NCI-H345 treated with DMSO at 0.1 percent for 48 hours (cell line): Measurements from ENCODE around the gene CDH23.

Source experiments
- DNase-seq: peaks from one replicate; lab custom pipeline; 2025; ENCODE audit not compliant: unreplicated experiment; lab: John Stamatoyannopoulos, UW

The CDH23 gene

GRCh38 chr10:71615538-71616329 lies 219.0 kb downstream of the CDH23 start:
- no peak for DNase-seq

DNA sequence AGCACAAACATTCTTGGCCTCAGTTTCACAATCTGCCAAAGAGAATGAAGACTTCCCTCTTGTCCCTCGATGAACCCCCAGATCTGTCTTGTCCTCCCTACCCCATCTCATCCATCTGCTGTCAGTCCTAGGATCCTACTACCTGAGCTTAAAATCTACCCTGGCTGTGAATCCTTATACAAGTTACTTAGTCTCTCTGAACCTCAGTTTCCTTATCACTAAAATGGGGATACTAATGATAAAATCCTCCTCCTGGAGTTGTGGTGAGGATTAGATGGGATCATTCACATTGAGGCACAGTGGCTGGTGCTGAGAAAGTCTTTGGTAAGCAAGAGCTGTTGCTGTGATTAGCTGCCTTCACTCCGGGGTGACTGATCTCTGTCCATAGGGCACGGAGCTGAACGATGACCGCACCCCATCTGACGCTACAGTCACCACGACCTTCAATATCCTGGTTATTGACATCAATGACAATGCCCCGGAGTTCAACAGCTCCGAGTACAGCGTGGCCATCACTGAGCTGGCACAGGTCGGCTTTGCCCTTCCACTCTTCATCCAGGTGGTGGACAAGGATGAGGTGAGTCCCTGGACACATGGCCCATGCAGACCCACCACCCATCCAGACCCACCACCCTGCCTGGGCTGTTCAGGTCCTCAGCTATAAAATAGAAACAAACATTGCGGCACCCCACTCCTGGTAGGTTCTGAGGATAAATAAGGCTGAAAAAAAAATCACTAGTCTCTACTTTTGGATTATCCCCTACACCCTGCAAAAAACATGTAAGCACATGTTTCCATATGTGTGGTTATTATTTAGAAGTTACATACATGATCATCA lies 220.3 kb downstream of the CDH23 start:
- DNase-seq: no peak

DNA sequence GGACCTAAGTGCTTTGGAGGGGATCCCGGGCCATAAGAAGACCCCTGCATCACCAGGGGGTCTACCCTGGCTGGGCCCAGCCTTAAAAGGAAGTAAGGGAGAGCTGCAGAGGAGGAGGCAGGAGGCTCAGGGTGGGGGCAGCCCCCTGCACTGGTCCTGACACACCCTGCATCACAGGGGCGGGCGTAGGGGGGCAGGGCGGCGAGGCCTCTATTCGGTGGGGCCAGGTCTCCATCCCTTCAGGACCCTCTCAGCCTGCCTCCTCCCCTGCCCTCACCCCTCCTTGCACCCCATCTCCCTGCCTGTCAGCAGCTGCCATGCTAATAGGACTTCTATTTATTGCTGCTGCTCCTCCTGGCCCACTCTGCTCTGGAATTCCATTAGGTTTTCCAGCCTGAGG lies 221.5 kb downstream of the CDH23 start:
- DNase-seq: no peak

- DNase-seq: no peak
These were observed 221.9 kb downstream of the CDH23 start for GRCh38 chr10:71618598-71618997.

GRCh38 chr10:71620642-71621041 lies 223.9 kb downstream of the CDH23 start:
- DNase-seq: no peak

DNA sequence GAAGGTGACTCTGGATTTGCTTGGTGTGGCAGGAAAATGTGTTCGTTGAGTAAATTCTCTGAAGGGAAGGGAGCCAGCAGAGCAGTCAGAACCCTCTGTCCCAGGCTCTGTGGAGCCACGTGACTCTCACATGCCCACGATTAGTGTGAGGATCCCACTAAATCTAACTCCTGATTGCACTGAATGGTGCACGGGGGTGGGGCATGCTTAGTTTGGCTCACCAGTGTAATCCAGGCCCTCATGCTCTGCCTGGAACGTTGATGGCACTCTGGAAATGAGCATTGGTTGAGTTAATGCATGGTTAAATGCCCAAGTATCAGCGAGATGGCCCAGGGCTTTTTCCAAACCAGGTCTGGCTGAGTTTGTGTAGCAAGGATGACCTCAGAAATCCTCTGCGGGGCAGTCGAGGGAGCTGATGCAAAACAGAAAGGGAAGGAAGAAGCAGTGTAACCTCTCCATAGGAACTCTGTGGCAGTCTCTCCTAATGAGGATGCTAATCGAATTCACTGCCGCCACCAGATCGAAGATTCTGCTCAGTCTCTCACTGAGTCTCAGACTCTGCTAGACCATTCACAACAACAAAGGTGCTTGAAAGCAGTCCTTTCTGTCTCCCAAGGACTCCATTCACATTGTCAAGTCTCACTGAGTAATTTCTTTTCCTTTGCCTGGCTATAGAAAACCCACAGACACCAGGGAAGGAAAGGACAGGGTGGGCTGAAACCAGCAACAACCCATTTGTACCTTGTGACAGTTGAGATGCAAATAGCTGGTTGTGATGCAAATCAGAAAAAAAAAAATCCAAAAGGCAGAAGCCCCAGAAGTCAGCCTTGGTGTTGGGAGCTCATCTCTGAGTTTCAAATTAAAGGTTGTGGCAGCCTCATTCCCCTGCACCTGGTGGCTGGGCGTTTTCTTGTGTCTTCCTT lies 224.8 kb downstream of the CDH23 start:
- DNase-seq: no peak

DNA sequence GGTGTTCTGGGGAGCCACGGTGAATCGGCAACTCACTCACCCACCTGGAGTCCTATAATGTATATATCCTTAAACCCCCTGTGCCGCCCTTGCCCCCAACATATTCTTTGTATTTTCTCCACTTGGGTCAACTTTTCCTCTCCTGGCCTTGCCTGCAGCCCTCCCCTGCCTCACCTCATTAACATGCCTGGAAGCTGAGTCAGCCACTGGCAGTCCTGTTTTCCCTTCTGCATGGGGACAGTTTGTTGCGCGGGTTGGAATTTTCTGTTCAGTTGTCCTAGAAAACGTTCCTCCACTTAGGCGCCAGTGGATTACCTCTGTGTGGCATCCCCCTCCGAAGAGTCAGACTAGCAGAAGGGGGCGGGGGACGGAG lies 225.4 kb downstream of the CDH23 start:
- DNase-seq: no peak

- DNase-seq: no peak
These were observed 225.9 kb downstream of the CDH23 start for GRCh38 chr10:71622616-71623015.

DNA sequence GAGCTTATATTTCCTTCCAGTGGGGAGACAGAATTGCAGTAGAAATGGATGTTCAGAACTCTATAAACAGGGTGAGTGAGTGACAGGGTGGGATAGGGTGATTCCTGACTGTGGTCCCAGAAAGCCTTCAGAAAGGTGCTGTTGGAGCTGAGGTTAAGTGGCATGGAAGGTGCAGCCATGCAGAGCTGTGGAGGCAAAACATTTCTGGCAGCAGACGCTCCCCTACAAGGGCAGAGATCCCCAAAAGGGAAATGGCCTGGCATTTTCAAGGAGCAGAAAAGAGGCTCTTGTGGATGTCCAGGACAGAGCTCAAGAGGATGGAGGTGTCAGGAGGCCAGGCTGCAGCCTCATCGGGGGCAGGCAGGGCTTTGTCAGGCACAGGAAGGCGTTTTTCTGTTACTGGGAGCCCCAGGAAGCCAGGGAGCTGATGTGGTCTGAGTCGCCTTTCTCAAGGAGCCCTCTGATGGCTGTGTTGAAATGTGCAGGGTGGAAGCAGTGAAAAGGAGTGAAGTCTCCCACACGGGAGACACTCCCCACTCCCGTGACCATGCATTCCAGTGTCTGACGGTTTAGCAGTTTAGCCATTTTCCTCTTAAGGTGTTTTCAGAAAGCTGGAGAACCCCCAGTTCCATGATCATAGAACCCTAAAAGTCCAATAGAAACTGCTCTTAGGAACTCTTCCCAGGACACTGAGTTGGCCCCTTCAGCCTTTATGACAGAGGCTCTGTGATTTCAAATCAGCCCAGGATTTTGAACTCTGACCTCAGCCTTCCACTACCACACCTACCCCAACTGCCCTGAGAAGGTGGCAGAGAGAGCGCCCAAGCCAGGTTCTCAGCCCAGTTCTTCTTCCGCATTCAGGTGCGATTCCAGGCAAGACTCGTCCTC lies 226.6 kb downstream of the CDH23 start:
- DNase-seq: no peak

DNA sequence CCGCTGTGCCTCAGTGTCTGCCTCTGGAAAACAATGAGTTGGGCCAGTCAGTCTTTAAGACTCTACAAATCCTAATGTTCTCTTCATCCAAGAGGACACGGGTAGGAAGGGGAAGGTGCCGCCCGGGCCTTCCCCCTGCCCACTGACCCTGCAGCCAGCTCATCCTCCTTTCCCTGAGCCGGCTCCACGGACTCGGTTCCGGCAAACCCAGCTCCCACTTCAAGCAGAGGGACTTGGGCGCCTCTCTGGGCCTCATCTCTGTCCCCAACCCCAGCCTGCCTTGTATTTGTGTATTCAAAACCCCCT lies 227.2 kb downstream of the CDH23 start:
- no peak for DNase-seq

- DNase-seq: no peak
These were observed 228.9 kb downstream of the CDH23 start for GRCh38 chr10:71625445-71626175.

DNA sequence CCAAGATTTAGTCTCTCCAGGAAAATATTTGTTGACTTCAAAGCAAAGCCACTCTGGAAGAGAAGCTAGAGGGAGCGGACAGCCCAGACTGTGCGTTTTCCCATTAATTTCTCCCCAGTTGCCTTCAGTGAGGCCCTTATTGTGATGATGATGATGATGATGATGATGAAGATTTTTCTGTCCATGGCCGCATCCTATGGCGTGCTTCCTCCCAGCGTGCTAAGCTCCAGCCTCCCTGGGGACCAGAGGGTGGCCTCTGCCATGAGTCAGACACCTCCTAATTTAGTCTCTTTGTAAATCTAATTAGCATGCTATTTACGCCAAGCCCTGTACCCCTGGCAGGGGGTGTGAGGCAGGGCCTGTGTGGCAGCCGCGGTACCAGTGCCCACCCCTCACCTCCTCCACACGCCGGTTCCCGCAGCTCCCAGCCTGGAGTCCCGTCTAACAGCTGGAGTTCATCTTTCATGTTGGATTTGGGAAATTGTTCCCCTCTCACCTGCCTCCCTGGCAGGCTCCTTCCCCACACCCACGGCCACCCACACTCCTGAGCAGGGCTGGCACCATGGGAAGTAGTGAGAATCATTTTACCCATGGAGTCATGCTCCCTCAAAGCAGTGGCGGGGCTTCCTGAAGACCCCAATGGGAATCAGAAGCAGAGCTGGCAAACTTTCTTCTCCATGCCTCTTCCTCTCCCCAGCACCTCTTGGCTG lies 230.7 kb downstream of the CDH23 start:
- DNase-seq: no peak

DNA sequence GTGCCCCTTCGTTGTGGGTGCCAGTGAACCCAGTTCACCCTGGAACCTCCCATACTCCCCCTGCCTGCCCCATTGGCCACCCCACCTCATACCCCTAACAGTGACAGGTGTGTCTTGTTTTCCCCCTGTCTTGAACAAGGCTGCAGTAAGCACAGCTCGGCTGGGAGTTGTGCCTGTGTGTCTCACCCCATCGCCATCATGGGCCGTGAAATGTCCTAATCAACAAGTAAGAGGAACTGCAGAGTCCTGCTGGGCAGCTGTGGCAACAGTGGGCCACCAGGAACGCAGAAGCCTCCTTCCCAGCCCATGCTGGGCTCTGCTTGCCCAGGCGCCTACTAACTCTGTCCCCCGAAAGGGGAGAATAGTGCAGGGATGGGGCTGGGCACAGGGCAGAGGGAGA lies 231.2 kb downstream of the CDH23 start:
- no peak for DNase-seq

GRCh38 chr10:71629131-71629530 lies 232.4 kb downstream of the CDH23 start:
- DNase-seq: no peak

- DNase-seq: no peak
These were observed 233.4 kb downstream of the CDH23 start for GRCh38 chr10:71630168-71630567.

GRCh38 chr10:71631007-71631861 lies 234.5 kb downstream of the CDH23 start:
- DNase-seq: no peak

DNA sequence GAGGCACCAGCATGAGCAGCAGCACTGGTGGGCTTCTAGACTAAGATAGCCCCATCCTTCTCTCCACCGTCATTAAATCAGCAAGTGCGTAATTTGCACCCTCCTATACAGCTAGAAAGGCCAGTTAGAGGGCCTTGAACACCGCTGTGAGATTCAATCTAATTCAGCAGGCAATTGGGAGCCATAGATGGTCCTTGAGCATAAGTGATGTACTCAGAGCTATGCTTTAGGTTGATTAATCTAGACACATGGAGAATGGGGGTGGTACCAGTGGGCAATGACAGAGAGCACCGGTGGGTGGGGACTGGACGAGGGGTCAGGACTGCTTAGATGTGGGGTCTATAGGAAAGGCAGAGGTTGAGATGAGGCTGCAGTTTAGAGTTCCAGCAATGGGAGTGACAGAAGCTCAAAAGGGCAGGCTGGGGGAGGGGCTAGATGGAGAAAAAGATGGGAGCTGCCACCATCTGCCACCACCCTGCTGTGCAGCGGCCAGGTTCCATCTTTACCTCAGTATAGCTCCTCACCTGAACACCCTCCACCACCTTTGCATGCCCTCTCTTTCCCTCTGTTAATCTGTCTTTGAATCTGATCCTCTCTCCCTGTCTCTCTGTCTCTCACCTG lies 235.6 kb downstream of the CDH23 start:
- DNase-seq: no peak
